ENCODE measurements around the gene TAF4.
A peak's percentile ranks its signal among the peaks of the same experiment; 100 is the strongest.

TAF4 gene

GRCh38 chr20:62065674-62066338, at the start of gene TAF4:
Gene TAF4 (minus strand): TSS chr20:62065881. CDS start chr20:62065810, 71 bp downstream.
- DNase-seq (ENCODE audit: low read depth) = peak; percentile 8
- TF ChIP-seq, protein P1, sequence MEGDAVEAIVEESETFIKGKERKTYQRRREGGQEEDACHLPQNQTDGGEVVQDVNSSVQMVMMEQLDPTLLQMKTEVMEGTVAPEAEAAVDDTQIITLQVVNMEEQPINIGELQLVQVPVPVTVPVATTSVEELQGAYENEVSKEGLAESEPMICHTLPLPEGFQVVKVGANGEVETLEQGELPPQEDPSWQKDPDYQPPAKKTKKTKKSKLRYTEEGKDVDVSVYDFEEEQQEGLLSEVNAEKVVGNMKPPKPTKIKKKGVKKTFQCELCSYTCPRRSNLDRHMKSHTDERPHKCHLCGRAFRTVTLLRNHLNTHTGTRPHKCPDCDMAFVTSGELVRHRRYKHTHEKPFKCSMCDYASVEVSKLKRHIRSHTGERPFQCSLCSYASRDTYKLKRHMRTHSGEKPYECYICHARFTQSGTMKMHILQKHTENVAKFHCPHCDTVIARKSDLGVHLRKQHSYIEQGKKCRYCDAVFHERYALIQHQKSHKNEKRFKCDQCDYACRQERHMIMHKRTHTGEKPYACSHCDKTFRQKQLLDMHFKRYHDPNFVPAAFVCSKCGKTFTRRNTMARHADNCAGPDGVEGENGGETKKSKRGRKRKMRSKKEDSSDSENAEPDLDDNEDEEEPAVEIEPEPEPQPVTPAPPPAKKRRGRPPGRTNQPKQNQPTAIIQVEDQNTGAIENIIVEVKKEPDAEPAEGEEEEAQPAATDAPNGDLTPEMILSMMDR (IDR thresholded peaks at IDR 0.05; ENCODE audit: control insufficient read depth, insufficient read depth, low read depth, low read length, missing control alignments) = no peak
- peak within 1 kb of the TSS; percentile 71 for H3K4me3 ChIP-seq (ENCODE audit: control insufficient read depth, low read depth, low read length)

DNA sequence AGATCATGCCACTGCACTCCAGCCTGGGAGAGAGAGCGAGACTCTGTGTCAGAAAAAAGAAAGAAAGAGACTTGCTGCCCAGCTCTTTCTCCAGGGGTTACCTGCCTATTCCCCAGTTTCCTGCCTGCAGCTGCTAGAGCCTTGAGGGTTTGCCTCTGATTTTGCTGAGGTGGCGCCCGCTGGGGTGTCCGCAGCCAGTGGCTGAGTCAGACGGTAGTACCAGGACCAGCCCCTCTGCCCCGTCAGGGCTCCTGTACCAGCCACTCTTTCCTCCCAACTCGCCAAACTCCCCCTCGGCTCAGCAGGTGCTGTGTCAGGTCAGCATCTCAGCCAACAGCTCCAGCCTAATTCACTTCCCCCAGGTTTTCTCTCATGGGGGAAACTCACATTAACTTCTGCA, 49.2 kb upstream of the TAF4 start:
- no peak overlapping the region for H3K4me3 ChIP-seq (ENCODE audit: control insufficient read depth, low read depth, low read length)
- TF ChIP-seq, protein P1 (IDR thresholded peaks at IDR 0.05; ENCODE audit: control insufficient read depth, insufficient read depth, low read depth, low read length, missing control alignments) = no peak
- DNase-seq (ENCODE audit: low read depth) = no peak

DNA sequence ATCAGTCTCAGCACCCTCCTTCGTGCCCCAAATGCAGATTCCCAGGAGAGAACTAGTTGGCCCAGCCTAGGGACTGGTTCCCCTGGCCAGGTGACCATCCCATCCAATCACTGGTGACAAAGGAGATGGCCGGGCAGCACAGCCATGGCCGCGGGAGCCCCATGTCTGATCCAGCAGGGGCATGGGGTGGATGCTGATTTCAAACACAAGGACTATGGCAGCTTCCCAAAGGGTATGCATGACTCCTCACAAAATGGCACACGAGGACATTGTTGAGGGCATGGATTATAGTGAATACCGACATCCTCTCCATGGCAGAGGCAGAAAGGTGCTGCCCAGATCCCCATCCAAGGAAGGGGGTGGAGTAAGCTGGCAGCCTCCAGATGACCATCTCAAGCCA, 46.7 kb upstream of the TAF4 start:
- TF ChIP-seq, protein P1 (IDR thresholded peaks at IDR 0.05; ENCODE audit: control insufficient read depth, insufficient read depth, low read depth, low read length, missing control alignments) = no peak
- no peak overlapping the region for H3K4me3 ChIP-seq (ENCODE audit: control insufficient read depth, low read depth, low read length)
- DNase-seq (ENCODE audit: low read depth) = no peak

GRCh38 chr20:62111148-62111547, 45.5 kb upstream of the TAF4 start:
- DNase-seq (ENCODE audit: low read depth) = no peak
- TF ChIP-seq, protein P1 (IDR thresholded peaks at IDR 0.05; ENCODE audit: control insufficient read depth, insufficient read depth, low read depth, low read length, missing control alignments) = no peak
- H3K4me3 ChIP-seq (ENCODE audit: control insufficient read depth, low read depth, low read length) = no peak overlapping the region

- no peak for DNase-seq (ENCODE audit: low read depth)
- no peak overlapping the region for H3K4me3 ChIP-seq (ENCODE audit: control insufficient read depth, low read depth, low read length)
- TF ChIP-seq, protein P1 (IDR thresholded peaks at IDR 0.05; ENCODE audit: control insufficient read depth, insufficient read depth, low read depth, low read length, missing control alignments) = no peak
Observed at GRCh38 chr20:62105592-62105991, 39.9 kb upstream of the TAF4 start.

GRCh38 chr20:62104791-62105345, 39.2 kb upstream of the TAF4 start:
- DNase-seq (ENCODE audit: low read depth) = no peak

More at GRCh38 chr20:62104791-62105345, 39.2 kb upstream of the TAF4 start:
- TF ChIP-seq, protein P1 (IDR thresholded peaks at IDR 0.05; ENCODE audit: control insufficient read depth, insufficient read depth, low read depth, low read length, missing control alignments) = no peak
- no peak overlapping the region for H3K4me3 ChIP-seq (ENCODE audit: control insufficient read depth, low read depth, low read length)

Measured in AG09309 (cell line).